HepG2 (cell line): ENCODE measurements around the gene RBSN.

Source experiments
- EZH2 ChIP-seq: conservative IDR thresholded peaks from 2 replicates; pipeline ENCODE4 v1.6.1; 2012; ENCODE audit warnings: mild to moderate bottlenecking, low read depth, low read length, moderate library complexity
- HOXA5 ChIP-seq: sonication (generic); formaldehyde crosslinking; IDR thresholded peaks from 2 replicates; pipeline ENCODE4 v1.4.0; 2020; ENCODE audit warnings: missing genetic modification reagents
- NBN ChIP-seq: fragments of 450-650 bp; conservative IDR thresholded peaks from 2 replicates; pipeline ENCODE4 v1.6.1; 2017
- POLR2A ChIP-seq, 2 experiments: IDR thresholded peaks; 2 replicates each; pipeline ENCODE4 v1.6.1; 2011; ENCODE audit warnings: low read depth in 2 of 2, low read length in 2 of 2, mild to moderate bottlenecking in 1 of 2, moderate library complexity in 1 of 2; ENCODE audit not compliant: insufficient read depth in 1 of 2
- RFX5 ChIP-seq: IDR thresholded peaks from 2 replicates; pipeline ENCODE4 v1.6.1; 2011; ENCODE audit warnings: low read depth, low read length, improper control_type of control experiment
- SPEN ChIP-seq: sonication (generic); formaldehyde crosslinking; IDR thresholded peaks from 2 replicates; pipeline ENCODE4 v1.5.1; 2020; ENCODE audit warnings: low read depth, mild to moderate bottlenecking, missing genetic modification reagents
- ZSCAN29 ChIP-seq: sonication (generic); formaldehyde crosslinking; conservative IDR thresholded peaks from 2 replicates; pipeline ENCODE4 v1.4.0; 2020; ENCODE audit warnings: mild to moderate bottlenecking, missing genetic modification reagents
- ZSCAN30 ChIP-seq: sonication (generic); formaldehyde crosslinking; IDR thresholded peaks from 2 replicates; pipeline ENCODE4 v1.5.0; 2020; ENCODE audit warnings: mild to moderate bottlenecking, missing genetic modification reagents
- TF ChIP-seq, protein P1 (sequence below): sonication (generic); formaldehyde crosslinking; IDR thresholded peaks from 2 replicates; pipeline ENCODE4 v1.5.0; 2020; ENCODE audit warnings: mild to moderate bottlenecking, missing genetic modification reagents, moderate library complexity
- TF ChIP-seq, protein P2 (sequence below): sonication (generic); formaldehyde crosslinking; IDR thresholded peaks from 2 replicates; pipeline ENCODE4 v1.4.0; 2020; ENCODE audit warnings: missing genetic modification reagents, borderline replicate concordance
- TF ChIP-seq, protein P3 (sequence below): IDR thresholded peaks from 2 replicates; pipeline ENCODE4 v1.6.1; 2016
- TF ChIP-seq, protein P4 (sequence below): IDR thresholded peaks from 2 replicates; pipeline ENCODE4 v1.6.1; 2012; ENCODE audit warnings: inconsistent platforms

DNA sequence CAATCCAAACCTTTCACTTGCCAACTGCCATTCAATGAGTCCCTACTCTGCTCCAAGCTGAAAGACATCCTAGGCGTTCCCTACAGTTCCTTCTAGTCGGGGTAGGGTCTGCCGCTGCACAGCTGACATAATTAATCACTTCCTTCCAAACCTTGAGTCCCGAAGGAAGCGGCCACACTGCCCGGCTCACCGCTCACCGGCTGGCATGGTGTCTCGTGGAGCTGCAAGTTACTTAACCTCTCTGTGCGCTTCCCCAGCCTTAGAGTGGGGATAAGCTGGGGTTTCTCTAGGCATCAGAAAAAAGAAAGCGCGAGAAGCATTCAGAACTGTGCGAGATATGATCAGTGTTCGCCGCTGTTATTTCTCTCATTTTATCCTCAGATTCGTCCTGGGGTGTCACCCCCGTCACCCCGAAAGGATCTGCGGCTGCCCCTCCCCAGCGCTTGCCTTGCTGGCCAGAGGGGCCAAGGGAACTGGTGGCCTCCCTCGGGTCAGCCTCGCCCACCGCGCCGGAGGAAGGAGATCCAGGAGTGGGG is 34.6 kb downstream of the RBSN start:
- TF ChIP-seq HOXA5 (CRISPR knock-in tag) (no peak), SPEN (CRISPR knock-in tag) (no peak), ZSCAN30 (CRISPR knock-in tag) (no peak), ZSCAN29 (CRISPR knock-in tag) (no peak), RFX5 (no peak), EZH2 (no peak), POLR2A (IDR thresholded peaks at IDR 0.05; ENCODE audit: insufficient read depth in 1 of 2, low read depth in 2 of 2, low read length in 2 of 2) (no peak), NBN (no peak)
- TF ChIP-seq, protein P1, sequence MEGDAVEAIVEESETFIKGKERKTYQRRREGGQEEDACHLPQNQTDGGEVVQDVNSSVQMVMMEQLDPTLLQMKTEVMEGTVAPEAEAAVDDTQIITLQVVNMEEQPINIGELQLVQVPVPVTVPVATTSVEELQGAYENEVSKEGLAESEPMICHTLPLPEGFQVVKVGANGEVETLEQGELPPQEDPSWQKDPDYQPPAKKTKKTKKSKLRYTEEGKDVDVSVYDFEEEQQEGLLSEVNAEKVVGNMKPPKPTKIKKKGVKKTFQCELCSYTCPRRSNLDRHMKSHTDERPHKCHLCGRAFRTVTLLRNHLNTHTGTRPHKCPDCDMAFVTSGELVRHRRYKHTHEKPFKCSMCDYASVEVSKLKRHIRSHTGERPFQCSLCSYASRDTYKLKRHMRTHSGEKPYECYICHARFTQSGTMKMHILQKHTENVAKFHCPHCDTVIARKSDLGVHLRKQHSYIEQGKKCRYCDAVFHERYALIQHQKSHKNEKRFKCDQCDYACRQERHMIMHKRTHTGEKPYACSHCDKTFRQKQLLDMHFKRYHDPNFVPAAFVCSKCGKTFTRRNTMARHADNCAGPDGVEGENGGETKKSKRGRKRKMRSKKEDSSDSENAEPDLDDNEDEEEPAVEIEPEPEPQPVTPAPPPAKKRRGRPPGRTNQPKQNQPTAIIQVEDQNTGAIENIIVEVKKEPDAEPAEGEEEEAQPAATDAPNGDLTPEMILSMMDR, result no peak
- TF ChIP-seq, protein P2, sequence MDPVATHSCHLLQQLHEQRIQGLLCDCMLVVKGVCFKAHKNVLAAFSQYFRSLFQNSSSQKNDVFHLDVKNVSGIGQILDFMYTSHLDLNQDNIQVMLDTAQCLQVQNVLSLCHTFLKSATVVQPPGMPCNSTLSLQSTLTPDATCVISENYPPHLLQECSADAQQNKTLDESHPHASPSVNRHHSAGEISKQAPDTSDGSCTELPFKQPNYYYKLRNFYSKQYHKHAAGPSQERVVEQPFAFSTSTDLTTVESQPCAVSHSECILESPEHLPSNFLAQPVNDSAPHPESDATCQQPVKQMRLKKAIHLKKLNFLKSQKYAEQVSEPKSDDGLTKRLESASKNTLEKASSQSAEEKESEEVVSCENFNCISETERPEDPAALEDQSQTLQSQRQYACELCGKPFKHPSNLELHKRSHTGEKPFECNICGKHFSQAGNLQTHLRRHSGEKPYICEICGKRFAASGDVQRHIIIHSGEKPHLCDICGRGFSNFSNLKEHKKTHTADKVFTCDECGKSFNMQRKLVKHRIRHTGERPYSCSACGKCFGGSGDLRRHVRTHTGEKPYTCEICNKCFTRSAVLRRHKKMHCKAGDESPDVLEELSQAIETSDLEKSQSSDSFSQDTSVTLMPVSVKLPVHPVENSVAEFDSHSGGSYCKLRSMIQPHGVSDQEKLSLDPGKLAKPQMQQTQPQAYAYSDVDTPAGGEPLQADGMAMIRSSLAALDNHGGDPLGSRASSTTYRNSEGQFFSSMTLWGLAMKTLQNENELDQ (CRISPR knock-in tag), result no peak
- TF ChIP-seq, protein P3, sequence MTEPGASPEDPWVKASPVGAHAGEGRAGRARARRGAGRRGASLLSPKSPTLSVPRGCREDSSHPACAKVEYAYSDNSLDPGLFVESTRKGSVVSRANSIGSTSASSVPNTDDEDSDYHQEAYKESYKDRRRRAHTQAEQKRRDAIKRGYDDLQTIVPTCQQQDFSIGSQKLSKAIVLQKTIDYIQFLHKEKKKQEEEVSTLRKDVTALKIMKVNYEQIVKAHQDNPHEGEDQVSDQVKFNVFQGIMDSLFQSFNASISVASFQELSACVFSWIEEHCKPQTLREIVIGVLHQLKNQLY (CRISPR knock-in tag), result no peak
- TF ChIP-seq, protein P4, sequence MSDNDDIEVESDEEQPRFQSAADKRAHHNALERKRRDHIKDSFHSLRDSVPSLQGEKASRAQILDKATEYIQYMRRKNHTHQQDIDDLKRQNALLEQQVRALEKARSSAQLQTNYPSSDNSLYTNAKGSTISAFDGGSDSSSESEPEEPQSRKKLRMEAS, result no peak
